Endodermal cell (in vitro differentiated cells): ENCODE measurements around the gene UQCRC1. TPM values are rescaled to one million over a fixed set of nuclear protein-coding genes. Genes with fewer than 3 reads are reported as not detected.
A peak's percentile ranks its signal among the peaks of the same experiment; 100 is the strongest.

Source experiments
- DNase-seq: peaks from one replicate; pipeline ENCODE4 v3.0.0-alpha.2; 2017
- H3K27ac ChIP-seq: 2 replicates; pipeline ENCODE4 v1.5.1; 2013; ENCODE audit warnings: mild to moderate bottlenecking, low read depth, low read length, moderate library complexity
- H3K27me3 ChIP-seq: 2 replicates; pipeline ENCODE4 v1.6.1; 2013; ENCODE audit warnings: mild to moderate bottlenecking, low read length, moderate library complexity; ENCODE audit not compliant: insufficient read depth, control insufficient read depth, poor library complexity, severe bottlenecking
- H3K36me3 ChIP-seq: 2 replicates; pipeline ENCODE4 v1.7.0; 2013; ENCODE audit warnings: mild to moderate bottlenecking, low read length, moderate library complexity; ENCODE audit not compliant: control insufficient read depth, insufficient read depth
- H3K4me1 ChIP-seq: one replicate; pipeline ENCODE4 v1.7.0; 2013; ENCODE audit warnings: low read length; ENCODE audit not compliant: control insufficient read depth, insufficient read depth
- H3K4me3 ChIP-seq: 2 replicates; pipeline ENCODE4 v1.5.1; 2013; ENCODE audit warnings: mild to moderate bottlenecking, low read length, moderate library complexity
- H3K9ac ChIP-seq: 2 replicates; pipeline ENCODE4 v1.6.1; 2013; ENCODE audit warnings: mild to moderate bottlenecking, low read length, moderate library complexity; ENCODE audit not compliant: poor library complexity, severe bottlenecking; ENCODE audit errors: extremely low read depth
- H3K9me3 ChIP-seq: 2 replicates; pipeline ENCODE4 v1.6.1; 2013; ENCODE audit warnings: mild to moderate bottlenecking, low read length, moderate library complexity; ENCODE audit not compliant: control insufficient read depth
- H3K27ac Mint-ChIP-seq: 2 replicates; pipeline ENCODE4 v1.8.0; 2020; ENCODE audit warnings: mixed read lengths
- H3K27me3 Mint-ChIP-seq: 2 replicates; pipeline ENCODE4 v1.8.0; 2021; ENCODE audit warnings: mild to moderate bottlenecking, mixed read lengths; ENCODE audit not compliant: insufficient read depth
- H3K36me3 Mint-ChIP-seq: 2 replicates; pipeline ENCODE4 v1.8.0; 2020; ENCODE audit warnings: low read depth, mixed read lengths
- H3K4me1 Mint-ChIP-seq: 2 replicates; pipeline ENCODE4 v1.8.0; 2020; ENCODE audit warnings: mixed read lengths
- H3K4me3 Mint-ChIP-seq: 2 replicates; pipeline ENCODE4 v1.8.0; 2020; ENCODE audit warnings: mild to moderate bottlenecking, moderate library complexity, mixed read lengths
- H3K9me3 Mint-ChIP-seq: 2 replicates; pipeline ENCODE4 v1.8.0; 2020; ENCODE audit warnings: mild to moderate bottlenecking, mixed read lengths
- CTCF ChIP-seq: fragments of 200-600 bp; sonication (generic); conservative IDR thresholded peaks from 2 replicates; pipeline ENCODE4 v1.5.0; 2021; ENCODE audit warnings: antibody characterized with exemption, mild to moderate bottlenecking
- WGBS, 2 experiments: methylation state at CpG; one replicate each; pipeline versions ENCODE4 v1.1.5 to v1.1.7; 2013; ENCODE audit warnings: missing lambda C conversion rate in 2 of 2, mixed read lengths in 1 of 2; ENCODE audit not compliant: insufficient coverage in 1 of 2, insufficient read length in 1 of 2; 5-methylcytosine and 5-hydroxymethylcytosine counted together
- total RNA-seq, 2 donors: library from RNA; stranded (reverse); fragmentation: NEBNext Ultra II Directional in 1 of 2; extraction: Animal tissue kit (Norgen Biotek cat#: 25700) in 1 of 2; gene quantifications; 2 replicates in 1 of 2; 3 replicates in 1 of 2; pipeline ENCODE4 v1.2.1, GENCODE V29; 2021

UQCRC1 gene
- total RNA-seq, 2 donors from 2014 or later, result 231 to 289 TPM

DNA sequence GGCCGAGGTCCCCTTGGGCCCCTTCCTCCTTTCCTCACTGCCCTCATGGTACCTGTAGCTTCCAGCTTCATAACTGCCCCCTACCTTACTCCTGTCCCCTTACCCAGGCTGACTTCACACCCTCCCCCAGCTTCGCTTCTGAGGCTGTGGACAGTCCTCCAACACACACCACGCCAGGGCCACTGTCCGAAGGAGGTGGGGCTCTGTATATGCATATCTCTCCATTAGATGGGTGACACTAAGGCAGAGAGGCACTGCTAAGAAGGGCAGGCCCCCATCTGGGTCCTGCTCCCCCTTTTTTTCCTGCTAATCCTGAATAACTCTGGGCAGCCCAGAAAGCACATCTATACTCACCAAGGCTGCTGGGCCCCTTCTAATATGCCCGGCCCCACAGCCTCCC, 13.3 kb downstream of the UQCRC1 start:
- 79 to 87% methylated on average over 3 to 5 of the region's 5 CpGs for WGBS, 2 experiments
- peaks cover 13% of the 10 kb centered on the region for H3K4me1 Mint-ChIP-seq
- peaks cover 17% of the 10 kb centered on the region for H3K27me3 ChIP-seq
- H3K9me3 ChIP-seq, result no peaks in the 10 kb centered on the region
- H3K9ac ChIP-seq, result no peak overlapping the region
- TF ChIP-seq CTCF, result no peak
- no peak overlapping the region for H3K27ac ChIP-seq
- H3K36me3 ChIP-seq, result peaks cover 26% of the 10 kb centered on the region
- DNase-seq, result peak; percentile 58
- no peaks in the 10 kb centered on the region for H3K4me1 ChIP-seq
- no peak overlapping the region for H3K4me3 Mint-ChIP-seq
- no peaks in the 10 kb centered on the region for H3K9me3 Mint-ChIP-seq
- H3K36me3 Mint-ChIP-seq, result peaks cover 33% of the 10 kb centered on the region
- no peak overlapping the region for H3K4me3 ChIP-seq
- no peak overlapping the region for H3K27ac Mint-ChIP-seq
- H3K27me3 Mint-ChIP-seq, result peaks cover 9% of the 10 kb centered on the region

GRCh38 chr3:48595526-48596121, 13.8 kb downstream of the UQCRC1 start:
- DNase-seq, result peak; percentile 83
- peaks cover 21% of the 10 kb centered on the region for H3K36me3 ChIP-seq
- H3K9ac ChIP-seq, result no peak overlapping the region
- Mint-ChIP-seq H3K4me1 (peaks cover 13% of the 10 kb centered on the region), H3K36me3 (peaks cover 27% of the 10 kb centered on the region), H3K27ac (no peak overlapping the region), H3K4me3 (peak overlapping the region; percentile 45), H3K27me3 (peaks cover 9% of the 10 kb centered on the region), H3K9me3 (no peaks in the 10 kb centered on the region)
- H3K9me3 ChIP-seq, result no peaks in the 10 kb centered on the region
- WGBS, 2 experiments, result 32 to 43% methylated on average over 5 to 10 of the region's 10 CpGs
- no peak overlapping the region for H3K4me3 ChIP-seq
- no peaks in the 10 kb centered on the region for H3K4me1 ChIP-seq
- H3K27ac ChIP-seq, result no peak overlapping the region
- no peak for TF ChIP-seq CTCF
- peaks cover 17% of the 10 kb centered on the region for H3K27me3 ChIP-seq

- H3K27me3 ChIP-seq, result peaks cover 17% of the 10 kb centered on the region
- no peak for TF ChIP-seq CTCF
- peaks cover 16% of the 10 kb centered on the region for H3K36me3 ChIP-seq
- H3K9ac ChIP-seq, result peak within 1 kb of the TSS; percentile 3
- no peak within 1 kb of the TSS for H3K27ac Mint-ChIP-seq
- no peak for DNase-seq
- peaks cover 22% of the 10 kb centered on the region for H3K36me3 Mint-ChIP-seq
- no peak within 1 kb of the TSS for H3K4me3 ChIP-seq
- H3K9me3 ChIP-seq, result no peaks in the 10 kb centered on the region
- H3K27me3 Mint-ChIP-seq, result peaks cover 9% of the 10 kb centered on the region
- WGBS, 2 experiments, result 19 to 27% methylated on average over 11 to 35 of the region's 35 CpGs
- no peak within 1 kb of the TSS for H3K27ac ChIP-seq
- no peaks in the 10 kb centered on the region for H3K9me3 Mint-ChIP-seq
- peak within 1 kb of the TSS; percentile 45 for H3K4me3 Mint-ChIP-seq
- H3K4me1 Mint-ChIP-seq, result peaks cover 13% of the 10 kb centered on the region
- no peaks in the 10 kb centered on the region for H3K4me1 ChIP-seq
Observed at GRCh38 chr3:48595075-48595525, 14.3 kb downstream of the UQCRC1 start, which contains the start of gene COL7A1. Gene COL7A1, minus strand, starts transcription at chr3:48595329. Its CDS starts 170 bp downstream, at chr3:48595159.
